SK-N-SH treated with all-trans-retinoic acid at 6 μM for 48 hours (cell line): Measurements from ENCODE around the gene SLC41A1.

Experiments used
- ATAC-seq: fragments of 200-7000 bp; cut with Tn5 transposase; 3 replicates; pipeline ENCODE4 v1.9.1; 2020; ENCODE audit warnings: mild to moderate bottlenecking, moderate library complexity
- BACH2 ChIP-seq: fragments of 250-450 bp; sonication (Bioruptor Pico); IDR thresholded peaks from 2 replicates; pipeline ENCODE4 v1.9.0; 2021; ENCODE audit warnings: mild to moderate bottlenecking, borderline replicate concordance
- CREB5 ChIP-seq: fragments of 250-450 bp; sonication (Bioruptor Pico); IDR thresholded peaks from 2 replicates; pipeline ENCODE4 v1.5.1; 2020; ENCODE audit warnings: low read depth, mild to moderate bottlenecking, moderate library complexity
- CSDC2 ChIP-seq: fragments of 250-450 bp; sonication (Bioruptor Pico); IDR thresholded peaks from 2 replicates; pipeline ENCODE4 v1.5.0; 2020; ENCODE audit warnings: mild to moderate bottlenecking, moderate library complexity
- CSRNP3 ChIP-seq: fragments of 250-450 bp; sonication (Bioruptor Pico); IDR thresholded peaks from 2 replicates; pipeline ENCODE4 v1.5.1; 2021; ENCODE audit warnings: mild to moderate bottlenecking, moderate library complexity
- ESRRG ChIP-seq: fragments of 250-450 bp; sonication (Bioruptor Pico); IDR thresholded peaks from 2 replicates; pipeline ENCODE4 v1.6.1; 2021; ENCODE audit warnings: mild to moderate bottlenecking
- GLIS3 ChIP-seq: fragments of 250-450 bp; sonication (Bioruptor Pico); IDR thresholded peaks from 2 replicates; pipeline ENCODE4 v1.5.0; 2020; ENCODE audit warnings: mild to moderate bottlenecking, moderate library complexity
- ISL1 ChIP-seq: fragments of 250-450 bp; sonication (Bioruptor Pico); IDR thresholded peaks from 2 replicates; pipeline ENCODE4 v2.1.2; 2022; ENCODE audit warnings: mild to moderate bottlenecking, moderate library complexity
- OSR1 ChIP-seq: fragments of 250-450 bp; sonication (Bioruptor Pico); IDR thresholded peaks from 2 replicates; pipeline ENCODE4 v1.8.0; 2022; ENCODE audit warnings: moderate library complexity, mild to moderate bottlenecking, inconsistent platforms
- PATZ1 ChIP-seq: fragments of 250-450 bp; sonication (Bioruptor Pico); IDR thresholded peaks from 2 replicates; pipeline ENCODE4 v1.8.0; 2020; ENCODE audit warnings: mild to moderate bottlenecking, moderate library complexity, borderline replicate concordance
- POU6F1 ChIP-seq: fragments of 250-450 bp; sonication (Bioruptor Pico); IDR thresholded peaks from 2 replicates; pipeline ENCODE4 v1.8.0; 2021; ENCODE audit warnings: low read depth, mild to moderate bottlenecking, moderate library complexity, borderline replicate concordance
- PPARA ChIP-seq: fragments of 250-450 bp; sonication (Bioruptor Pico); IDR thresholded peaks from 2 replicates; pipeline ENCODE4 v1.5.0; 2020; ENCODE audit warnings: mild to moderate bottlenecking, borderline replicate concordance
- RARB ChIP-seq: fragments of 250-450 bp; sonication (Bioruptor Pico); IDR thresholded peaks from 2 replicates; pipeline ENCODE4 v1.8.0; 2021; ENCODE audit warnings: mild to moderate bottlenecking, moderate library complexity
- SNAI2 ChIP-seq: fragments of 250-450 bp; sonication (Bioruptor Pico); IDR thresholded peaks from 2 replicates; pipeline ENCODE4 v1.5.0; 2020; ENCODE audit warnings: mild to moderate bottlenecking, moderate library complexity
- TCF4 ChIP-seq: fragments of 250-450 bp; sonication (Bioruptor Pico); IDR thresholded peaks from 2 replicates; pipeline ENCODE4 v1.8.0; 2021; ENCODE audit warnings: mild to moderate bottlenecking, moderate library complexity, borderline replicate concordance
- TOX ChIP-seq: fragments of 250-450 bp; sonication (Bioruptor Pico); IDR thresholded peaks from 2 replicates; pipeline ENCODE4 v1.8.0; 2021; ENCODE audit warnings: mild to moderate bottlenecking, moderate library complexity, borderline replicate concordance
- ZC3H10 ChIP-seq: fragments of 250-450 bp; sonication (Bioruptor Pico); IDR thresholded peaks from 2 replicates; pipeline ENCODE4 v1.5.1; 2021; ENCODE audit warnings: mild to moderate bottlenecking, moderate library complexity
- ZFP3 ChIP-seq: fragments of 250-450 bp; sonication (Bioruptor Pico); IDR thresholded peaks from 2 replicates; pipeline ENCODE4 v1.5.0; 2020; ENCODE audit warnings: mild to moderate bottlenecking, moderate library complexity
- ZFP30 ChIP-seq: fragments of 450-650 bp; formaldehyde crosslinking; IDR thresholded peaks from 2 replicates; pipeline ENCODE4 v1.5.0; 2022; ENCODE audit warnings: mild to moderate bottlenecking, moderate library complexity
- ZNF565 ChIP-seq: fragments of 450-650 bp; formaldehyde crosslinking; conservative IDR thresholded peaks from 2 replicates; pipeline ENCODE4 v1.5.0; 2020; ENCODE audit warnings: low read depth, mild to moderate bottlenecking, moderate library complexity
- ZNF70 ChIP-seq: fragments of 450-650 bp; formaldehyde crosslinking; IDR thresholded peaks from 2 replicates; pipeline ENCODE4 v1.5.0; 2020; ENCODE audit warnings: mild to moderate bottlenecking, moderate library complexity

SLC41A1 gene

GRCh38 chr1:205783433-205783795, 29.6 kb downstream of the SLC41A1 start:
- no peak for TF ChIP-seq SNAI2 (CRISPR knock-in tag)
- no peak for TF ChIP-seq CSDC2 (CRISPR knock-in tag)
- TF ChIP-seq ZNF565 (CRISPR knock-in tag), result no peak
- TF ChIP-seq TCF4 (CRISPR knock-in tag), result no peak
- no peak for TF ChIP-seq CSRNP3
- ATAC-seq, result no peak

- no peak for TF ChIP-seq ZNF70 (CRISPR knock-in tag)
- no peak for TF ChIP-seq BACH2
- no peak for TF ChIP-seq GLIS3 (CRISPR knock-in tag)
- TF ChIP-seq POU6F1 (CRISPR knock-in tag), result no peak
- no peak for TF ChIP-seq ISL1 (CRISPR knock-in tag)
- TF ChIP-seq ZFP30 (CRISPR knock-in tag), result no peak
- TF ChIP-seq RARB, result no peak
- no peak for TF ChIP-seq ZFP3 (CRISPR knock-in tag)
- TF ChIP-seq ZNF565 (CRISPR knock-in tag), result no peak
- TF ChIP-seq CSRNP3, result no peak
- no peak for TF ChIP-seq ESRRG (CRISPR knock-in tag)
- TF ChIP-seq ZC3H10, result no peak
- no peak for ATAC-seq
Observed at GRCh38 chr1:205782627-205783432, 30.2 kb downstream of the SLC41A1 start.

GRCh38 chr1:205780335-205780734, 32.7 kb downstream of the SLC41A1 start:
- TF ChIP-seq ISL1 (CRISPR knock-in tag) (no peak), ZFP30 (CRISPR knock-in tag) (no peak), CSRNP3 (no peak), RARB (no peak), OSR1 (CRISPR knock-in tag) (no peak), PPARA (CRISPR knock-in tag) (no peak), ZC3H10 (no peak)
- ATAC-seq, result no peak

- no peak for ATAC-seq
- TF ChIP-seq RARB (no peak), SNAI2 (CRISPR knock-in tag) (no peak), ESRRG (CRISPR knock-in tag) (no peak), CSDC2 (CRISPR knock-in tag) (no peak), TCF4 (CRISPR knock-in tag) (no peak), CSRNP3 (no peak), CREB5 (CRISPR knock-in tag) (no peak), ZNF565 (CRISPR knock-in tag) (no peak), ISL1 (CRISPR knock-in tag) (no peak), TOX (CRISPR knock-in tag) (no peak), PATZ1 (CRISPR knock-in tag) (no peak), ZFP3 (CRISPR knock-in tag) (no peak), PPARA (CRISPR knock-in tag) (no peak), OSR1 (CRISPR knock-in tag) (no peak), GLIS3 (CRISPR knock-in tag) (no peak)
Observed at GRCh38 chr1:205777994-205778393, 35.0 kb downstream of the SLC41A1 start.
